Measurements from ENCODE around the gene GRB2. TPM values are rescaled to one million over a fixed set of nuclear protein-coding genes. Genes with fewer than 3 reads are reported as not detected.
"Not testable (repeated sequence)": the region's sequence is repeated elsewhere in the genome, so short reads cannot be mapped to it uniquely, and the experiment has no call there.

GRB2 gene
- total RNA-seq, 1 donor from 2014 or later = 320 TPM

GRCh38 chr17:75380750-75381149, 24.7 kb downstream of the GRB2 start:
- TF ChIP-seq CTCF (IDR thresholded peaks at IDR 0.05) = no peak
- peaks cover 45% of the 10 kb centered on the region for H3K36me3 Mint-ChIP-seq (ENCODE audit: low read depth)
- no peak overlapping the region for H3K4me3 Mint-ChIP-seq
- H3K9me3 Mint-ChIP-seq = no peaks in the 10 kb centered on the region
- no peak for DNase-seq
- CTCF ChIA-PET = interaction anchor here (0.9 to 2.7 kb wide), 7 partner anchors 13 to 110 kb away, joined by 3 to 16 read pairs (median 4); partner anchors contain the start of genes MIF4GD and SLC25A19
- POLR2A ChIA-PET = interaction anchor here (0.5 to 1.9 kb wide), 9 partner anchors 11 to 118 kb away, joined by 3 to 13 read pairs (median 8); partner anchors contain the start of genes SLC25A19 and TMEM94
- H3K27me3 Mint-ChIP-seq = no peaks in the 10 kb centered on the region
- intact Hi-C loops (cut with micrococcal nuclease) = no loop called here
- H3K27ac Mint-ChIP-seq = no peak overlapping the region
- H3K4me1 Mint-ChIP-seq = peaks cover 85% of the 10 kb centered on the region
- no peak for ATAC-seq (ENCODE audit: low read depth)

GRCh38 chr17:75380315-75380714, 25.2 kb downstream of the GRB2 start:
- H3K36me3 Mint-ChIP-seq (ENCODE audit: low read depth) = peaks cover 48% of the 10 kb centered on the region
- no peaks in the 10 kb centered on the region for H3K9me3 Mint-ChIP-seq
- H3K27ac Mint-ChIP-seq = no peak overlapping the region
- no peak overlapping the region for H3K4me3 Mint-ChIP-seq
- peaks cover 84% of the 10 kb centered on the region for H3K4me1 Mint-ChIP-seq
- ATAC-seq (ENCODE audit: low read depth) = no peak
- intact Hi-C loops (cut with micrococcal nuclease) = no loop called here
- H3K27me3 Mint-ChIP-seq = no peaks in the 10 kb centered on the region
- POLR2A ChIA-PET = interaction anchor here (0.5 to 1.9 kb wide), 12 partner anchors 11 to 117 kb away, joined by 3 to 13 read pairs (median 6); partner anchors contain the start of genes SLC25A19 and TMEM94
- no peak for DNase-seq
- CTCF ChIA-PET = interaction anchor here (0.7 to 2.7 kb wide), 8 partner anchors 13 to 109 kb away, joined by 3 to 16 read pairs (median 4); partner anchors contain the start of genes MIF4GD and SLC25A19
- no peak for TF ChIP-seq CTCF (IDR thresholded peaks at IDR 0.05)

GRCh38 chr17:75379426-75379825, 26.1 kb downstream of the GRB2 start:
- intact Hi-C loops (cut with micrococcal nuclease) = loop anchor here (2.0 kb wide), 1 partner anchor 15 kb away; no protein-coding TSS in a partner anchor
- POLR2A ChIA-PET = interaction anchor here (0.6 to 2.1 kb wide), 10 partner anchors 10 to 129 kb away, joined by 3 to 10 read pairs (median 6); partner anchors contain the start of gene SLC25A19
- CTCF ChIA-PET = interaction anchor here (2.0 to 2.7 kb wide), 2 partner anchors 43 to 57 kb away, joined by 4 to 16 read pairs; no protein-coding TSS in a partner anchor

GRCh38 chr17:75373280-75373679, 32.2 kb downstream of the GRB2 start:
- Mint-ChIP-seq H3K36me3 (ENCODE audit: low read depth) (peaks cover 74% of the 10 kb centered on the region), H3K27ac (no peak overlapping the region), H3K9me3 (no peaks in the 10 kb centered on the region), H3K4me3 (no peak overlapping the region), H3K4me1 (peaks cover 83% of the 10 kb centered on the region), H3K27me3 (no peaks in the 10 kb centered on the region)
- ATAC-seq (ENCODE audit: low read depth) (no peak), DNase-seq (no peak)
- intact Hi-C loops (cut with micrococcal nuclease) = no loop called here
- ChIA-PET POLR2A (interaction anchor here (0.7 to 2.9 kb wide), 3 partner anchors 28 to 805 kb away, joined by 7 to 11 read pairs (median 8); no protein-coding TSS in a partner anchor), CTCF (no interaction called here)
- no peak for TF ChIP-seq CTCF (IDR thresholded peaks at IDR 0.05)

More at GRCh38 chr17:75379426-75379825, 26.1 kb downstream of the GRB2 start:
- peaks cover 57% of the 10 kb centered on the region for H3K36me3 Mint-ChIP-seq (ENCODE audit: low read depth)
- not testable (repeated sequence) for H3K27me3 Mint-ChIP-seq; H3K4me3 Mint-ChIP-seq; H3K9me3 Mint-ChIP-seq; DNase-seq; ATAC-seq (ENCODE audit: low read depth)
- peaks cover 85% of the 10 kb centered on the region for H3K4me1 Mint-ChIP-seq
- H3K27ac Mint-ChIP-seq = peak overlapping the region; percentile 50

GRCh38 chr17:75371981-75372380, 33.5 kb downstream of the GRB2 start:
- peaks cover 63% of the 10 kb centered on the region for H3K36me3 Mint-ChIP-seq (ENCODE audit: low read depth)
- intact Hi-C loops (cut with micrococcal nuclease) = loop anchor here (2.0 kb wide), 2 partner anchors 13 to 25 kb away; no protein-coding TSS in a partner anchor
- ChIA-PET POLR2A (interaction anchor here (1.2 to 2.9 kb wide), 2 partner anchors 26 to 83 kb away, joined by 4 to 11 read pairs; partner anchors contain the start of gene SLC25A19), CTCF (no interaction called here)
- peak overlapping the region; percentile 44 for H3K4me3 Mint-ChIP-seq
- no peaks in the 10 kb centered on the region for H3K9me3 Mint-ChIP-seq
- TF ChIP-seq CTCF (IDR thresholded peaks at IDR 0.05) = no peak
- no peak for ATAC-seq (ENCODE audit: low read depth)
- H3K4me1 Mint-ChIP-seq = peaks cover 84% of the 10 kb centered on the region
- DNase-seq = no peak
- H3K27ac Mint-ChIP-seq = peak overlapping the region; percentile 38
- no peaks in the 10 kb centered on the region for H3K27me3 Mint-ChIP-seq

Measured in activated B cell treated with CpG ODN at 0.5 μM for 24 hours (primary cell).